ENCODE data around the gene SAFB2. TPM values are rescaled to one million over a fixed set of nuclear protein-coding genes. Genes with fewer than 3 reads are reported as not detected.
A peak's percentile ranks its signal among the peaks of the same experiment; 100 is the strongest.

The SAFB2 gene
- total and polyA plus RNA-seq, 9 of the 15 experiments (the other 6 are each of a cell fraction or from before 2014, with no cell fraction given), result 4.5 to 103 (median 47.3) TPM

GRCh38 chr19:5585461-5586299 lies 36.9 kb downstream of the SAFB2 start (continued):
- no peak for TF ChIP-seq AFF1 (IDR thresholded peaks at IDR 0.05; ENCODE audit: low read depth in 1 of 2, partially characterized antibody in 2 of 2)
- TF ChIP-seq ZNF175 (CRISPR knock-in tag; IDR thresholded peaks at IDR 0.05; ENCODE audit: low read depth), result no peak
- TF ChIP-seq ZBTB49 (CRISPR knock-in tag; IDR thresholded peaks at IDR 0.05; ENCODE audit: borderline replicate concordance), result no peak
- no peak for TF ChIP-seq ZNF584 (CRISPR knock-in tag; IDR thresholded peaks at IDR 0.05; ENCODE audit: low read depth)
- TF ChIP-seq NFE2 (IDR thresholded peaks at IDR 0.05; ENCODE audit: low read depth), result no peak
- no peak for TF ChIP-seq GMEB1 (CRISPR knock-in tag; IDR thresholded peaks at IDR 0.05)
- TF ChIP-seq CXXC5 (CRISPR knock-in tag; IDR thresholded peaks at IDR 0.05), result no peak
- no peak for TF ChIP-seq SNIP1 (IDR thresholded peaks at IDR 0.05; ENCODE audit: low read depth)
- no peak for TF ChIP-seq RBBP5 (IDR thresholded peaks at IDR 0.05; ENCODE audit: borderline replicate concordance, insufficient read depth, low read length, poor library complexity, severe bottlenecking)
- no peak for TF ChIP-seq KLF1 (tag; IDR thresholded peaks at IDR 0.05)
- no peak for TF ChIP-seq ZNF134 (CRISPR knock-in tag; conservative IDR thresholded peaks at IDR 0.05)
- no peak for TF ChIP-seq SLC30A9 (CRISPR knock-in tag; IDR thresholded peaks at IDR 0.05)
- TF ChIP-seq TARDBP (IDR thresholded peaks at IDR 0.05), result no peak
- TF ChIP-seq HMGN3 (IDR thresholded peaks at IDR 0.05; ENCODE audit: borderline replicate concordance, extremely low read depth, insufficient read length, low read depth, low read length), result peak; percentile 15
- TF ChIP-seq SP2 (IDR thresholded peaks at IDR 0.05; ENCODE audit: extremely low read depth, low read depth, low read length, poor library complexity, severe bottlenecking), result no peak
- TF ChIP-seq RNF219 (CRISPR knock-in tag; IDR thresholded peaks at IDR 0.05), result no peak

All from K562 (cell line).